KMS-11 (cell line): ENCODE data around the gene C16orf87.

Experiments
- H2AFZ ChIP-seq: fragments of 200-600 bp; sonication (generic); 2 replicates; pipeline ENCODE4 v1.6.1; 2016; ENCODE audit warnings: antibody characterized with exemption, mixed run types, low read depth
- H3K27ac ChIP-seq: fragments of 200-600 bp; sonication (generic); 2 replicates; pipeline ENCODE4 v1.6.1; 2016; ENCODE audit warnings: mild to moderate bottlenecking, mixed run types
- H3K27me3 ChIP-seq: fragments of 200-600 bp; sonication (generic); 2 replicates; pipeline ENCODE4 v1.6.1; 2017; ENCODE audit warnings: mild to moderate bottlenecking, low read depth, mixed run types, moderate library complexity; ENCODE audit not compliant: insufficient read depth
- H3K36me3 ChIP-seq: fragments of 200-600 bp; sonication (generic); 2 replicates; pipeline ENCODE4 v1.6.1; 2017; ENCODE audit warnings: mild to moderate bottlenecking, mixed run types; ENCODE audit not compliant: insufficient read depth
- H3K4me1 ChIP-seq: fragments of 200-600 bp; sonication (generic); 2 replicates; pipeline ENCODE4 v1.6.1; 2016; ENCODE audit warnings: mild to moderate bottlenecking, low read depth, mixed run types; ENCODE audit not compliant: poor library complexity, severe bottlenecking
- H3K4me2 ChIP-seq: fragments of 200-600 bp; sonication (generic); 2 replicates; pipeline ENCODE4 v1.7.0; 2016; ENCODE audit warnings: mild to moderate bottlenecking, mixed run types
- H3K4me3 ChIP-seq: fragments of 200-600 bp; sonication (generic); IDR thresholded peaks from 2 replicates; pipeline ENCODE4 v1.6.1; 2017; ENCODE audit warnings: low read depth, low read length, mixed read lengths; ENCODE audit not compliant: insufficient read depth
- H3K79me2 ChIP-seq: fragments of 200-600 bp; sonication (generic); 2 replicates; pipeline ENCODE4 v1.6.1; 2016; ENCODE audit warnings: low read depth, mixed run types; ENCODE audit not compliant: insufficient read depth
- H3K9ac ChIP-seq: fragments of 200-600 bp; sonication (generic); 2 replicates; pipeline ENCODE4 v1.6.1; 2016; ENCODE audit warnings: mild to moderate bottlenecking, mixed run types
- H4K20me1 ChIP-seq: fragments of 200-600 bp; sonication (generic); 2 replicates; pipeline ENCODE4 v1.6.1; 2016; ENCODE audit warnings: mild to moderate bottlenecking, mixed run types; ENCODE audit not compliant: insufficient read depth
- TF ChIP-seq, protein P1 (sequence below): fragments of 200-600 bp; sonication (generic); conservative IDR thresholded peaks from 2 replicates; pipeline ENCODE4 v1.6.1; 2017; ENCODE audit warnings: low read depth, mild to moderate bottlenecking, antibody characterized with exemption, low read length, moderate library complexity, mixed read lengths

The C16orf87 gene

DNA sequence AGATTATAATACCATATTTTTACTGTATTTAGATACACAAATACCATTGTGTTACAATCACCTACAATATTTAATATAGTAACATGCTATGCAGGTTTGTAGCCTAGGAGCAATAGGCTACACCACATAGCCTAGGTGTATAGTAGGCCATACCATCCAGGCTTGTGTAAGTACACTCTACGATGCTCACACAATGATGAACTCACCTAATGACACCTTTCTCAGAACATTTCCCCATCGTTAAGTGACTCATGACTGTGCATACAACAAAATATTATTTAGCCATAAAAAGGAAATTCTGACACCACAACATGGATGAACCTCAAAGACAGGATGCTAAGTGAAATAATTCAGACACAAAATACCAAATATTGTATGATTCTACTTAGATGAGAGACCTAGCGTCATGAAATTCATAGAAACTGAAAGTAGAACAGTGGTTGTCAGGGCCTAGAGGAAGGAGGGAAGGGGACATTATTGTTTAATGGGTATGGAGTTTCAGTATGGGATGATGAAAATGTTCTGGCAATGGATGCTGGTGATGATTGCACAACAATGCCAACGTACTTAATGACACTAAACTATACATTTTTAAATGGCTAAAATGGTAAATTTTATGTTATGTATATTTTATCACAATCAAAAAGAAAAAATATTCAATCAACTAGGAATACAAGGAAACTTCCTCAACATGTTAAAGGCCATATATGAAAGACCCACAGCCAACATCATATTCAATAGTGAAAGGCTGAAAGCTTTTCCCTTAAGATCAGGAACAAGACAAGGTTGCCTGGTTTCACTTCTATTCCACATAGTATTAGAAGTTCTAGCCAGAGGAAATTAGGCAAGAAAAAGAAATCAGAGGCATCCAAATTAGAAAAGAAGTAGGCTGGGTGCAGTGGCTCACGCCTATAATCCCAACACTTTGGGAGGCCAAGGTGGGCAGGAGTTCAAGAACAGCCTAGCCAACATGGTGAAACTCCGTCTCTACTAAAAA is 5.9 kb upstream of the C16orf87 start:
- Histone ChIP-seq H3K9ac (no peak overlapping the region), H3K27me3 (no peaks in the 10 kb centered on the region), H3K4me2 (no peak overlapping the region; the same call in 1 of the 2 replicates), H3K4me1 (peaks cover 14% of the 10 kb centered on the region), H3K79me2 (no peaks in the 10 kb centered on the region), H2AFZ (no peak overlapping the region), H3K4me3 (no peak overlapping the region), H3K36me3 (no peaks in the 10 kb centered on the region), H3K27ac (no peak overlapping the region), H4K20me1 (no peaks in the 10 kb centered on the region)
- TF ChIP-seq, protein P1, sequence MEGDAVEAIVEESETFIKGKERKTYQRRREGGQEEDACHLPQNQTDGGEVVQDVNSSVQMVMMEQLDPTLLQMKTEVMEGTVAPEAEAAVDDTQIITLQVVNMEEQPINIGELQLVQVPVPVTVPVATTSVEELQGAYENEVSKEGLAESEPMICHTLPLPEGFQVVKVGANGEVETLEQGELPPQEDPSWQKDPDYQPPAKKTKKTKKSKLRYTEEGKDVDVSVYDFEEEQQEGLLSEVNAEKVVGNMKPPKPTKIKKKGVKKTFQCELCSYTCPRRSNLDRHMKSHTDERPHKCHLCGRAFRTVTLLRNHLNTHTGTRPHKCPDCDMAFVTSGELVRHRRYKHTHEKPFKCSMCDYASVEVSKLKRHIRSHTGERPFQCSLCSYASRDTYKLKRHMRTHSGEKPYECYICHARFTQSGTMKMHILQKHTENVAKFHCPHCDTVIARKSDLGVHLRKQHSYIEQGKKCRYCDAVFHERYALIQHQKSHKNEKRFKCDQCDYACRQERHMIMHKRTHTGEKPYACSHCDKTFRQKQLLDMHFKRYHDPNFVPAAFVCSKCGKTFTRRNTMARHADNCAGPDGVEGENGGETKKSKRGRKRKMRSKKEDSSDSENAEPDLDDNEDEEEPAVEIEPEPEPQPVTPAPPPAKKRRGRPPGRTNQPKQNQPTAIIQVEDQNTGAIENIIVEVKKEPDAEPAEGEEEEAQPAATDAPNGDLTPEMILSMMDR: no peak

DNA sequence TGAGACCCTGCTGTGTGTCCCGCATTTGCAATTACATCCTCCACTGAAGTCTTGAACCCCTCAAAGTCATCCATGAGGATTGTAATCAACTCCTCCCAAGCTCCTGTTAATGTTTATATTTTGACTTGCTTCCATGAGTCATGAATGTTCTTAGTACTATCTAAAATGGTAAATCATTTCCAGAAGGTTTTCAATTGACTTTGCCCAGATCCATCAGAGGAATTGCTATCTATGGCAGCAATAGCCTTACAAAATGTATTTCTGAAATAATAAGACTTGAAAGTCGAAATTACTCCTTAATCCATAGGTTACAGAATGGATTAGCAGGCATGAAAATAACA is 2.5 kb upstream of the C16orf87 start:
- Histone ChIP-seq H4K20me1 (no peaks in the 10 kb centered on the region), H3K79me2 (peaks cover 22% of the 10 kb centered on the region), H3K4me2 (no peak overlapping the region), H3K36me3 (no peaks in the 10 kb centered on the region), H3K9ac (no peak overlapping the region), H3K4me1 (peaks cover 28% of the 10 kb centered on the region), H2AFZ (no peak overlapping the region), H3K27ac (no peak overlapping the region), H3K27me3 (no peaks in the 10 kb centered on the region), H3K4me3 (no peak overlapping the region)
- TF ChIP-seq, protein P1: no peak

DNA sequence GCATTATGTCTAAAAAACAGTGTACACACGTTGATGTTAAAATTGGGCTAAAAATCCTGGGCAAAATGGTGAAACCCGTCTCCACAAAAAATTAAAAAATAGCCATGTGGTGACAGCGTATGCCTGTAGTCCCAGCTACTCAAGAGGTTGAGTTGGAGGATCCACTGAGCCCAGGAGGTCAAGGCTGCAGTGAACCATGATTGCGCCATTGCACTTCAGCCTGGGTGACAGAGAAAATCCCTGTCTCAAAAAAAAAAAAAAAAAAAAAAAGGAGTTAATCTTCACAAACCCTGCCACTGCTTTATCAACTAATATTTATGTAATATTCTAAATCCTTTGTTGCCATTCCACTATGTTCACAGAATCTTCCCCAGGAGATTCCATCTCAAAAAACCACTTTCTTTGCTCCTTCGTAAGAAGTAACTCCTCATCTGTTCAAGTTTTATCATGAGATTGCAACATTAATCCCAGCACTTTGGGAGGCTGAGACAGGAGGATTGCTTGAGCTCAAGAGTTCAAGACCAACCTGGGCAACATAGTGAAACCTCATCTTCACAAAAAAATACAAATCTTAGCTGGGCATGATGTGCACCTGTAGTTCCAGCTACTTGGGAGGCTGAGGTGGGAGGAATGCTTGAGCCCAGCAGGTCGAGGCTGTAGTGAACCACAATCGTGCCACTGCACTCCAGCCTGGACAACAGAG is 1.9 kb upstream of the C16orf87 start:
- TF ChIP-seq, protein P1: no peak
- peaks cover 34% of the 10 kb centered on the region for H3K4me1 ChIP-seq
- no peak overlapping the region for H2AFZ ChIP-seq
- H3K36me3 ChIP-seq: no peaks in the 10 kb centered on the region
- no peak overlapping the region for H3K9ac ChIP-seq
- no peak overlapping the region for H3K27ac ChIP-seq
- no peaks in the 10 kb centered on the region for H3K27me3 ChIP-seq
- H3K4me3 ChIP-seq: no peak overlapping the region
- H4K20me1 ChIP-seq: no peaks in the 10 kb centered on the region
- no peak overlapping the region for H3K4me2 ChIP-seq
- H3K79me2 ChIP-seq: peaks cover 27% of the 10 kb centered on the region

DNA sequence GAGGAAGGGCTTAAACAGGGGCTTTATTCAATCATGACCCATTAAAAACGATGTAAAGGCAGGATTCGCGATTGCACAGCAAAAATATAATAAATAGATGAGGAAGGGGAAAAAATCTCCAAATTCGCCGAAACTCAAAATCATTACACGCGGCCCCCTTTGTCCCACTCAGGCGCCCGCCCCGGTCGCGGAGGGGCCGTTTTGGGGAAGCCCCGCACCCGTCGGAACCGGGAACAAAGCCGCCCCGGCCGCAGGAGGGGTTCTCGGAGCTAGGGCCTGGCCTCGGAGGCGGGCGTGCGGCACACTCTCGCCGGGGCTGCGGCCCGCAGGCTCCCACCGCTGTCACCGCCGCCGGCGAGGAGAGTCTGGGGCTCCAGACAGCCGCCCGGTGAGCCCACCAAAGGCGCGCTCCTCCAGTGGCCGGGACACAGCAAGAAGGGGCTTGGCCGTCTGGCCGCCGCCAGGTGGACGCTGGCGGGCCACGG is 521 bp downstream of the C16orf87 start:
- Histone ChIP-seq H3K4me3 (no peak overlapping the region), H3K27me3 (no peaks in the 10 kb centered on the region), H3K79me2 (peaks cover 51% of the 10 kb centered on the region), H3K9ac (peak overlapping the region; percentile 86), H3K27ac (peak overlapping the region; percentile 70), H2AFZ (peak overlapping the region; percentile 74), H4K20me1 (no peaks in the 10 kb centered on the region), H3K36me3 (no peaks in the 10 kb centered on the region), H3K4me1 (peaks cover 43% of the 10 kb centered on the region), H3K4me2 (peak overlapping the region; percentile 81)
- TF ChIP-seq, protein P1: no peak
